ENCODE results near the gene GJB1. TPM values are rescaled to one million over a fixed set of nuclear protein-coding genes. Genes with fewer than 3 reads are reported as not detected.

GJB1 gene
- total and polyA plus RNA-seq, 2 donors (not counting 1 experiment from before 2014, with no cell fraction given): not detected

GRCh38 chrX:71239781-71240180, 16.8 kb downstream of the GJB1 start:
- no peak for DNase-seq
- POLR2A ChIA-PET: no interaction called here
- no peaks in the 10 kb centered on the region for H3K9me3 Mint-ChIP-seq (ENCODE audit: insufficient read depth)
- H3K4me3 Mint-ChIP-seq: no peak overlapping the region
- H3K36me3 ChIP-seq (replicated peaks in 1 of 2; ENCODE audit: control extremely low read depth in 1 of 2, control insufficient read depth in 1 of 2, extremely low read depth in 1 of 2, insufficient read depth in 2 of 2, low read length in 1 of 2): peaks cover 3 to 20% of the 10 kb centered on the region in 2 experiments
- H3K4me1 Mint-ChIP-seq: no peaks in the 10 kb centered on the region
- no peak overlapping the region for H3K4me2 ChIP-seq (replicated peaks; ENCODE audit: low read depth, low read length, poor library complexity, severe bottlenecking)
- WGBS (ENCODE audit: insufficient coverage): no CpG with 5 or more reads among the region's 3 CpGs
- no peak overlapping the region for H3K4me3 ChIP-seq (ENCODE audit: control extremely low read depth in 1 of 5, extremely low read depth in 1 of 5, insufficient read depth in 1 of 5, low read depth in 2 of 5, low read length in 4 of 5)
- H3K27ac Mint-ChIP-seq: no peak overlapping the region
- H3K9me3 ChIP-seq (ENCODE audit: control extremely low read depth in 1 of 3, control insufficient read depth in 2 of 3, insufficient read depth in 1 of 3, low read length in 2 of 3): no peaks in the 10 kb centered on the region
- H3K27me3 Mint-ChIP-seq: no peaks in the 10 kb centered on the region
- H3K27ac ChIP-seq (ENCODE audit: low read length in 2 of 2): no peak overlapping the region
- H2AFZ ChIP-seq (ENCODE audit: insufficient read depth, low read depth, low read length, poor library complexity, severe bottlenecking): no peak overlapping the region
- H3K9ac ChIP-seq (ENCODE audit: low read length): no peak overlapping the region
- no peaks in the 10 kb centered on the region for H4K20me1 ChIP-seq (ENCODE audit: control insufficient read depth, insufficient read depth, low read length, poor library complexity, severe bottlenecking)
- CTCF ChIA-PET: interaction anchor here (0.6 kb wide), 1 partner anchor 20 kb away, joined by 3 read pairs; no protein-coding TSS in a partner anchor
- no peaks in the 10 kb centered on the region for H3K27me3 ChIP-seq (replicated peaks in 1 of 4; ENCODE audit: control extremely low read depth in 1 of 4, control insufficient read depth in 3 of 4, insufficient read depth in 4 of 4, low read length in 3 of 4)
- intact Hi-C loops (cut with micrococcal nuclease): no loop called here
- H3K79me2 ChIP-seq (ENCODE audit: control insufficient read depth, insufficient read depth, low read length): no peaks in the 10 kb centered on the region
- TF ChIP-seq CTCF (IDR thresholded peaks at IDR 0.05): no peak
- no peak for TF ChIP-seq EZH2 (IDR thresholded peaks at IDR 0.05; ENCODE audit: borderline replicate concordance, insufficient read depth, low read depth, low read length, poor library complexity, severe bottlenecking)
- no peak for ATAC-seq (ENCODE audit: low read depth)
- no peaks in the 10 kb centered on the region for H3K4me1 ChIP-seq (ENCODE audit: control insufficient read depth in 2 of 2, insufficient read depth in 2 of 2, low read length in 2 of 2)

- no peak overlapping the region for H3K9ac ChIP-seq (ENCODE audit: low read length)
- ChIA-PET CTCF (no interaction called here), POLR2A (no interaction called here)
- Mint-ChIP-seq H3K9me3 (ENCODE audit: insufficient read depth) (no peaks in the 10 kb centered on the region), H3K27ac (no peak overlapping the region), H3K27me3 (no peaks in the 10 kb centered on the region), H3K4me3 (no peak overlapping the region), H3K4me1 (no peaks in the 10 kb centered on the region)
- no peak overlapping the region for H3K4me2 ChIP-seq (replicated peaks; ENCODE audit: low read depth, low read length, poor library complexity, severe bottlenecking)
- no peak for TF ChIP-seq CTCF (IDR thresholded peaks at IDR 0.05)
- TF ChIP-seq EZH2 (IDR thresholded peaks at IDR 0.05; ENCODE audit: borderline replicate concordance, insufficient read depth, low read depth, low read length, poor library complexity, severe bottlenecking): no peak
- DNase-seq (no peak), ATAC-seq (ENCODE audit: low read depth) (no peak)
- no peaks in the 10 kb centered on the region for H3K27me3 ChIP-seq (replicated peaks in 1 of 4; ENCODE audit: control extremely low read depth in 1 of 4, control insufficient read depth in 3 of 4, insufficient read depth in 4 of 4, low read length in 3 of 4)
- H4K20me1 ChIP-seq (ENCODE audit: control insufficient read depth, insufficient read depth, low read length, poor library complexity, severe bottlenecking): no peaks in the 10 kb centered on the region
- H2AFZ ChIP-seq (ENCODE audit: insufficient read depth, low read depth, low read length, poor library complexity, severe bottlenecking): no peak overlapping the region
- H3K4me3 ChIP-seq (ENCODE audit: control extremely low read depth in 1 of 5, extremely low read depth in 1 of 5, insufficient read depth in 1 of 5, low read depth in 2 of 5, low read length in 4 of 5): no peak overlapping the region
- peaks cover 3 to 30% of the 10 kb centered on the region in 2 experiments for H3K36me3 ChIP-seq (replicated peaks in 1 of 2; ENCODE audit: control extremely low read depth in 1 of 2, control insufficient read depth in 1 of 2, extremely low read depth in 1 of 2, insufficient read depth in 2 of 2, low read length in 1 of 2)
- no peaks in the 10 kb centered on the region for H3K4me1 ChIP-seq (ENCODE audit: control insufficient read depth in 2 of 2, insufficient read depth in 2 of 2, low read length in 2 of 2)
- no peaks in the 10 kb centered on the region for H3K79me2 ChIP-seq (ENCODE audit: control insufficient read depth, insufficient read depth, low read length)
- no peaks in the 10 kb centered on the region for H3K9me3 ChIP-seq (ENCODE audit: control extremely low read depth in 1 of 3, control insufficient read depth in 2 of 3, insufficient read depth in 1 of 3, low read length in 2 of 3)
- intact Hi-C loops (cut with micrococcal nuclease): no loop called here
- no CpG with 5 or more reads among the region's 6 CpGs for WGBS (ENCODE audit: insufficient coverage)
- no peak overlapping the region for H3K27ac ChIP-seq (ENCODE audit: low read length in 2 of 2)
Measured at GRCh38 chrX:71241301-71241700, 18.3 kb downstream of the GJB1 start.
